ENCODE data around the gene BPI. TPM values are rescaled to one million over a fixed set of nuclear protein-coding genes. Genes with fewer than 3 reads are reported as not detected.
"Not testable (repeated sequence)": the region's sequence is repeated elsewhere in the genome, so short reads cannot be mapped to it uniquely, and the experiment has no call there.

BPI gene
- total RNA-seq, 6 experiments from 2014 or later = 0.26 to 1.3 (median 0.60) TPM; not detected in 2

DNA sequence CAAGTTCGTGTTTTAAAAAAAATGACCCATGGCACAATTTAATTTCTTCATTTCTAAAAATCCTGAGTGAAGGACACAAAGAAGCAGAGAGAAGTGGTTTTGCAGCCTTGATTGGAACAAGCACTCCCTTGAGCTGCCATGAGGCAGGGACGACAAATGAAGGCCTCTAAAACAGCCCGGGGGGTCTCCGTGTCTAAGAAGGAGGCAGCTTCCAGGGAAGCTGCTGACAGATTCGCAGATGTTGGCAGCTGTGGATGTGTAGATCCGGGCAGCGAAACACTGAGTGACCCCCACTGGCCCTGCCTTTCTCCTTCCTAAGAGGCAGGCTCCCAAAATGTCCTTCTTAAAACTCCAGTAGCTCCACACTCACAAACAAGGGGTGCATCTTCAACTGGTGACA, 32.8 kb downstream of the BPI start:
- H3K4me1 ChIP-seq = peaks cover 0 to 20% (median 10%) of the 10 kb centered on the region in 4 donors
- 71% methylated on average over 1 of the region's 7 CpGs for WGBS (ENCODE audit: insufficient coverage, low coverage, low lambda C conversion rate, missing lambda C conversion rate)
- no peaks in the 10 kb centered on the region for H3K27me3 ChIP-seq
- DNase-seq (no peak), ATAC-seq (no peak)
- H3K9me3 ChIP-seq = no peaks in the 10 kb centered on the region
- H3K36me3 ChIP-seq = no peaks in the 10 kb centered on the region
- TF ChIP-seq, protein P1, sequence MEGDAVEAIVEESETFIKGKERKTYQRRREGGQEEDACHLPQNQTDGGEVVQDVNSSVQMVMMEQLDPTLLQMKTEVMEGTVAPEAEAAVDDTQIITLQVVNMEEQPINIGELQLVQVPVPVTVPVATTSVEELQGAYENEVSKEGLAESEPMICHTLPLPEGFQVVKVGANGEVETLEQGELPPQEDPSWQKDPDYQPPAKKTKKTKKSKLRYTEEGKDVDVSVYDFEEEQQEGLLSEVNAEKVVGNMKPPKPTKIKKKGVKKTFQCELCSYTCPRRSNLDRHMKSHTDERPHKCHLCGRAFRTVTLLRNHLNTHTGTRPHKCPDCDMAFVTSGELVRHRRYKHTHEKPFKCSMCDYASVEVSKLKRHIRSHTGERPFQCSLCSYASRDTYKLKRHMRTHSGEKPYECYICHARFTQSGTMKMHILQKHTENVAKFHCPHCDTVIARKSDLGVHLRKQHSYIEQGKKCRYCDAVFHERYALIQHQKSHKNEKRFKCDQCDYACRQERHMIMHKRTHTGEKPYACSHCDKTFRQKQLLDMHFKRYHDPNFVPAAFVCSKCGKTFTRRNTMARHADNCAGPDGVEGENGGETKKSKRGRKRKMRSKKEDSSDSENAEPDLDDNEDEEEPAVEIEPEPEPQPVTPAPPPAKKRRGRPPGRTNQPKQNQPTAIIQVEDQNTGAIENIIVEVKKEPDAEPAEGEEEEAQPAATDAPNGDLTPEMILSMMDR (IDR thresholded peaks at IDR 0.05) = no peak
- no peak for TF ChIP-seq POLR2A (IDR thresholded peaks at IDR 0.05)
- no peak overlapping the region for H3K27ac ChIP-seq
- H3K4me3 ChIP-seq = no peak overlapping the region
- intact Hi-C loops (cut with DNase I) = loop anchor here (10.0 kb wide), 1 partner anchor 78 kb away; no protein-coding TSS in a partner anchor

DNA sequence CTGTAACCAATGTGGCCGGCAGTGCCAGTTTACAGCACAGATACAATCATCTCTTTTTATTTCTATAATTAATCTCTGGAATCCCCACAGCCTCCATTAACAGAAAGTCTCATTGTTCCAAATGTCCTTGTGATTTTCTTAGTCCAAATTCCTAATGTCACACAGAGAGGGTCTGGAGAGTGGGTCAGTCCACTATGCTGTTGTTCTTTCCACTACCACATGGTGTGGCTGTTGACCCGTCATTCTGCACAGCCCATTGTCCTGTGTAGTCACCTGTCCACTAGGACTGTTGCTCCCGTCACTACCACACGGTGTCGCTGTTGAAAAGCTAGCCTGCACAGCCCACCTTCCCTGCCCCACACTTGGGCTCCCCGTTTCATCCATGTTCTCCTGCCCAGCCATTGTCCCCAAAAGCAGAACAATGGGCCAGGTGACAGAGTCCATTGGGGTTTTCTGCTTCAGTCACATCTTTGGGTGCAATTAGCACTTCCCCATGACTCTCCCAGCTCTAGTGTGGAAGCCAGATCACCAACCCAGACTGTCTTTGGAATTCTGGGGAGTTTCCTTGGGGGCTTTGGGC, 33.7 kb downstream of the BPI start:
- Histone ChIP-seq H3K27ac (no peak overlapping the region), H3K9me3 (no peaks in the 10 kb centered on the region), H3K4me3 (no peak overlapping the region), H3K36me3 (no peaks in the 10 kb centered on the region), H3K27me3 (no peaks in the 10 kb centered on the region), H3K4me1 (peaks cover 0 to 28% (median 13%) of the 10 kb centered on the region in 4 donors)
- intact Hi-C loops (cut with DNase I) = loop anchor here (10.0 kb wide), 1 partner anchor 77 kb away; no protein-coding TSS in a partner anchor
- WGBS (ENCODE audit: insufficient coverage, low coverage, low lambda C conversion rate, missing lambda C conversion rate) = 32% methylated on average over 6 of the region's 6 CpGs
- peak; percentile 58 to 79 (median 69) for DNase-seq
- peak; percentile 81 to 92 (median 89) for ATAC-seq
- TF ChIP-seq, protein P1 (IDR thresholded peaks at IDR 0.05) = peak; percentile 74 to 92 (median 84)
- no peak for TF ChIP-seq POLR2A (IDR thresholded peaks at IDR 0.05)

DNA sequence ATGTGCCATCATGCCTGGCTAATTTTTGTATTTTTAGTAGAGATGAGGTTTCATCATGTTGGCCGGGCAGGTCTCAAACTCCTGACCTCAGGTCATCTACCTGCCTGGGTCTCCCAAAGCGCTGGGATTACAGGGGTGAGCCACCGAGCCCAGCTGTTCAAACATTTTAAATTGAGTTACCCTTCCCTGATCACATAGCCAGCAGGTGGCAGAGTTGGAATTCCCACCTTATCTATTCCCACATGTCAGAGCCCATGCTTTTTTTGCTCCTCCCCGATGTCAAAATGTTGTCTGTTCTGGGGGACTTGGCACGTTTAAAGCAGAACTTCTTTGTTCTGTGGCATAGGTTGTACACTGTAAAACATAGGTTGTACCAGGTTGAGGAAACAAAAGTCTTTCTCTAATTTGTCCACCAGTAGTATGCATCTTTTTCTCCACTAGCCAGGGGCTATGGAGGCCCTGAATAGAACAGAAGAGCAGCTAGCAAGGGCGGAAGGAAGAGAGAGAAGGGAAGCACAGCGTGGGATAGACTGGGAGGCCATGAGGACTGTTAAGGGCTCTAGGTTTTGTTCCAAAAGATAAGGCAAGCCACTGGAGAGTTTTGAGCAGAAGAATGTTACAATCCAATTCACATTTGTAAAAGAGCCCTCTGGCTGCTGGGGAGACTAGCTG, 35.0 kb downstream of the BPI start:
- Histone ChIP-seq H3K9me3 (no peaks in the 10 kb centered on the region), H3K36me3 (no peaks in the 10 kb centered on the region), H3K4me3 (no peak overlapping the region), H3K4me1 (peaks cover 0 to 38% (median 17%) of the 10 kb centered on the region in 4 donors), H3K27me3 (no peaks in the 10 kb centered on the region), H3K27ac (peak overlapping the region in 1 of 3 donors; percentile 8)
- ATAC-seq = peak; percentile 46 to 62 (median 58)
- intact Hi-C loops (cut with DNase I) = loop anchor here (10.0 kb wide), 1 partner anchor 76 kb away; no protein-coding TSS in a partner anchor
- WGBS (ENCODE audit: insufficient coverage, low coverage, low lambda C conversion rate, missing lambda C conversion rate) = 45% methylated on average over 4 of the region's 7 CpGs
- TF ChIP-seq, protein P1 (IDR thresholded peaks at IDR 0.05) = peak; percentile 43 to 67 (median 61)
- no peak for TF ChIP-seq POLR2A (IDR thresholded peaks at IDR 0.05)
- peak in 2 of 3 donors; percentile 33 to 69 for DNase-seq

DNA sequence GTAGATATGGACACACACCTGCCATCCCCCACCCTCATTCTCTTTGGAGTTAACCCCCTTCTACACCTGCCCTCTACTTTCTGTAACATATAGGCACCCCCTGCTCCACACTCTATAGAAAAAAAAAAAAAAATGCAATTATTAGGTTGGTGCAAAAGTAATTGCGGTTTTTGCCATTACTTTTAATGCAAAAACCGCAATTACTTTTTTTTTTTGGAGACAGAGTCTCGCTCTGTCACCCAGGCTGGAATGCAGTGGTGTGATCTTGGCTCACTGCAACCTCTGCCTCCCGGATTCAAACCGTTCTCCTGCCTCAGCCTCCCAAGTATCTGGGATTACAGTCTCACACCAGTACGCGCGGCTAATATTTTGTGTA, 35.6 kb downstream of the BPI start:
- not testable (repeated sequence) for H3K36me3 ChIP-seq, DNase-seq, H3K9me3 ChIP-seq, ATAC-seq, H3K4me3 ChIP-seq, H3K27ac ChIP-seq, H3K27me3 ChIP-seq
- intact Hi-C loops (cut with DNase I) = loop anchor here (10.0 kb wide), 1 partner anchor 75 kb away; no protein-coding TSS in a partner anchor
- peaks cover 0 to 44% (median 20%) of the 10 kb centered on the region in 4 donors for H3K4me1 ChIP-seq
- whole genome bisulfite sequencing (ENCODE audit: insufficient coverage, low coverage, low lambda C conversion rate, missing lambda C conversion rate) = 92% methylated on average over 8 of the region's 8 CpGs

DNA sequence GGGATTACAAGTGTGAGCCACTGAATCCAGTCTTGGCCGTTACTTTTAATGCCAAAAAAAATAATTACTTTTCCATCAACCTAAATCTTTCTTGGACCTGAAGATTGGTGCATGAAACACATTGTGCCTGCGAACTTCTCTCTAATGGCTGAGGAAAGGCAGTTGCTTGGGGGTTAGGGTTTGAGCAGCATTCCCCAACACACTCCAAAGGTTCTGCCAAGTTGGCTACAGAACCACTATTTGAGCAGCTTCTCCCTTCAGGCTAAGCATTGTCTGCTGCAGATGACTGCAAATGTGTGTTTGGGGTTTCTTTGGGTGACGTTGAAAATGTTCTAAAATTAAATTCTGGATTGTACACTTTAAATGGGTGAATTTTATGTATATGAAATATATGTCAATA, 36.0 kb downstream of the BPI start:
- no peaks in the 10 kb centered on the region for H3K9me3 ChIP-seq
- ATAC-seq (no peak), DNase-seq (no peak)
- no peak overlapping the region for H3K27ac ChIP-seq
- WGBS (ENCODE audit: insufficient coverage, low coverage, low lambda C conversion rate, missing lambda C conversion rate) = 55% methylated on average over 3 of the region's 3 CpGs
- no peak overlapping the region for H3K4me3 ChIP-seq
- no peaks in the 10 kb centered on the region for H3K27me3 ChIP-seq
- TF ChIP-seq, protein P1 (IDR thresholded peaks at IDR 0.05) = no peak
- no peak for TF ChIP-seq POLR2A (IDR thresholded peaks at IDR 0.05)
- intact Hi-C loops (cut with DNase I) = loop anchor here (10.0 kb wide), 1 partner anchor 75 kb away; no protein-coding TSS in a partner anchor
- peaks cover 0 to 48% (median 22%) of the 10 kb centered on the region in 4 donors for H3K4me1 ChIP-seq
- H3K36me3 ChIP-seq = no peaks in the 10 kb centered on the region
